ENCODE measurements around the gene TSPAN4. TPM values are rescaled to one million over a fixed set of nuclear protein-coding genes. Genes with fewer than 3 reads are reported as not detected.

The TSPAN4 gene
- total and polyA plus RNA-seq, 11 donors = 22.7 to 93.0 (median 31.3) TPM

DNA sequence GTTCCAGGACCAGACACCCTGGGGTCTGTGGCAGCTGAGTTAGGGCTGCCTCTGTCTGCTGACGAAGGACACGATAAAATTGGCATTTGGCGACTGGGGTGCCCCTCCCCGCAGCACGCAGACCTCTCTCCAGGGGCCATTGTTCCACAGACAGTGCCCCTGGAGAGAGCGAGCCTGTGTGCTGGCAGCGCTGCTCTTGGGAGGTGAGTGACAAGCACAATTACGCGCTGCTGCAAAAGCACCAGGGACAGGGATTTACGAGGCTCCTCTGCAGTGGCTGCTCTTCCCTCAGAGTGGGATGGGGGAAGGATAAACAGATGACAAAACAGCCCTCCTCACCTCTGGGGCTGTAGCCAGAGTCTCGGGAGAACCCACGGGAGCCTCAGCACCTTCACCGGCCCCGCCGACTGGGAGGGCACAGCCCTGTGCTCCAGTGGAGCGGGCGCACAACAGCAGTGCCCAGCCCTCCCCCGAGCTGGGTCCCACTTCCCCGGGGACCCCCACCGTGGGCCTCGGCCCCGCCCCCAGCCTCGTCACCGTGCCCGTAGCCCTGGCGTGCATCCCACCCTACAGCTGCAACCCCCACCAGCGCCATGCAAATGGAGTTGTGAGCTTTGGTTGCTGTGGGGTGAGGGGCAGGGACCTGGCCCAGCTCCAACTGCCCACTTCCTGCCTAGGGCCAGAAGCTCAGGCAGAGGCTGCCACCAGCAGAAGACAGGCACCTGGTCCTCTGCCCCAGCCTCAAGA, 48.3 kb downstream of the TSPAN4 start:
- ATAC-seq = no peak
- DNase-seq = no peak
- H3K4me3 ChIP-seq = no peak overlapping the region
- TF ChIP-seq, protein P1, sequence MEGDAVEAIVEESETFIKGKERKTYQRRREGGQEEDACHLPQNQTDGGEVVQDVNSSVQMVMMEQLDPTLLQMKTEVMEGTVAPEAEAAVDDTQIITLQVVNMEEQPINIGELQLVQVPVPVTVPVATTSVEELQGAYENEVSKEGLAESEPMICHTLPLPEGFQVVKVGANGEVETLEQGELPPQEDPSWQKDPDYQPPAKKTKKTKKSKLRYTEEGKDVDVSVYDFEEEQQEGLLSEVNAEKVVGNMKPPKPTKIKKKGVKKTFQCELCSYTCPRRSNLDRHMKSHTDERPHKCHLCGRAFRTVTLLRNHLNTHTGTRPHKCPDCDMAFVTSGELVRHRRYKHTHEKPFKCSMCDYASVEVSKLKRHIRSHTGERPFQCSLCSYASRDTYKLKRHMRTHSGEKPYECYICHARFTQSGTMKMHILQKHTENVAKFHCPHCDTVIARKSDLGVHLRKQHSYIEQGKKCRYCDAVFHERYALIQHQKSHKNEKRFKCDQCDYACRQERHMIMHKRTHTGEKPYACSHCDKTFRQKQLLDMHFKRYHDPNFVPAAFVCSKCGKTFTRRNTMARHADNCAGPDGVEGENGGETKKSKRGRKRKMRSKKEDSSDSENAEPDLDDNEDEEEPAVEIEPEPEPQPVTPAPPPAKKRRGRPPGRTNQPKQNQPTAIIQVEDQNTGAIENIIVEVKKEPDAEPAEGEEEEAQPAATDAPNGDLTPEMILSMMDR (IDR thresholded peaks at IDR 0.05) = no peak
- no peak for TF ChIP-seq POLR2A (IDR thresholded peaks at IDR 0.05)
- no peaks in the 10 kb centered on the region for H3K27me3 ChIP-seq
- H3K27ac ChIP-seq = no peak overlapping the region
- no peaks in the 10 kb centered on the region for H3K4me1 ChIP-seq
- H3K36me3 ChIP-seq = peaks cover 0 to 22% (median 0%) of the 10 kb centered on the region in 9 donors
- intact Hi-C loops (cut with DNase I) = no loop called here
- H3K9me3 ChIP-seq = no peaks in the 10 kb centered on the region
- 82 to 87% (median 83%) methylated on average over 12 to 27 of the region's 27 CpGs for WGBS, 4 donors

- no peak for TF ChIP-seq POLR2A (IDR thresholded peaks at IDR 0.05)
- TF ChIP-seq, protein P1 (IDR thresholded peaks at IDR 0.05) = no peak
- Histone ChIP-seq H3K9me3 (no peaks in the 10 kb centered on the region), H3K27me3 (no peaks in the 10 kb centered on the region), H3K4me1 (no peaks in the 10 kb centered on the region), H3K4me3 (no peak overlapping the region), H3K27ac (no peak overlapping the region), H3K36me3 (peaks cover 0 to 15% (median 0%) of the 10 kb centered on the region in 9 donors)
- 87 to 91% (median 89%) methylated on average over 7 to 13 of the region's 13 CpGs for WGBS, 4 donors
- intact Hi-C loops (cut with DNase I) = no loop called here
- ATAC-seq (no peak), DNase-seq (no peak)
Observed at GRCh38 chr11:893008-893654, 50.5 kb downstream of the TSPAN4 start.

GRCh38 chr11:894575-895201, 52.0 kb downstream of the TSPAN4 start:
- WGBS, 4 donors = 75 to 94% (median 88%) methylated on average over 9 to 12 of the region's 12 CpGs
- H3K27ac ChIP-seq = no peak overlapping the region
- no peak for ATAC-seq
- no peaks in the 10 kb centered on the region for H3K4me1 ChIP-seq
- no peak overlapping the region for H3K4me3 ChIP-seq
- DNase-seq = no peak
- intact Hi-C loops (cut with DNase I) = no loop called here
- TF ChIP-seq, protein P1 (IDR thresholded peaks at IDR 0.05) = no peak
- no peak for TF ChIP-seq POLR2A (IDR thresholded peaks at IDR 0.05)
- H3K9me3 ChIP-seq = no peaks in the 10 kb centered on the region
- peaks cover 0 to 24% (median 13%) of the 10 kb centered on the region in 9 donors for H3K36me3 ChIP-seq
- H3K27me3 ChIP-seq = no peaks in the 10 kb centered on the region

Measured in heart left ventricle (tissue), 16 donors.